NCI-H187 treated with DMSO at 0.1 percent for 48 hours (cell line): ENCODE measurements around the gene GCGR.
"Not testable (repeated sequence)": the region's sequence is repeated elsewhere in the genome, so short reads cannot be mapped to it uniquely, and the experiment has no call there.

ENCODE experiments used
- DNase-seq: peaks from one replicate; lab custom pipeline; 2025; lab: John Stamatoyannopoulos, UW

The GCGR gene

DNA sequence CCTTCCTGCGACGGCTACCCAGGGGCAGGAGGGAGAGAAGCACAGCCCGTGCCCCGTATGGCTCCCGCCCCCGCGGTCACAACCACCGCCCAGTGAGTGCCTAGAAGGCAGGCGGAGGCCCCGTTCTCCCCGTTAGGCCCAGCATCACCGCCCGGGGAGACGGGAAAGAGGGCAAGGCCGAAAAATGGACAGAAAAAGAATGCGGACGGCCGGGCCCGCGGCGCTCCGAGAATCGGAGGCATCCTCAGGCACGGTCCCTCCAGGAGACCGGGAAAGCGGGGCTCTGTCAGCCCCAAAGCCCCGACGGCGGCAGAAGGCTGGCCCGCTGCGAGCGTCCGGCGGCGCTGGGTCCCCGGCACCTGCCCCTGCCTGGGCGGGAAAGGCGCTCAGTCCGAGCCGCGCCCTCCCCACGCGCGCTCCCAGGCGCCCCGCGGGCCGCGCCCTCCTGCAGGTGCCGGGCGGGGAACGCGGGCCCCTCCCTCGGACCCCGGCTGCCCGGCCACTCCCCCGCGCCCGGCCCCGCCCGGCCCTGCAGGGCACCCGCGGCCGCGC lies 28.7 kb downstream of the GCGR start:
- DNase-seq: peak; percentile 62

DNA sequence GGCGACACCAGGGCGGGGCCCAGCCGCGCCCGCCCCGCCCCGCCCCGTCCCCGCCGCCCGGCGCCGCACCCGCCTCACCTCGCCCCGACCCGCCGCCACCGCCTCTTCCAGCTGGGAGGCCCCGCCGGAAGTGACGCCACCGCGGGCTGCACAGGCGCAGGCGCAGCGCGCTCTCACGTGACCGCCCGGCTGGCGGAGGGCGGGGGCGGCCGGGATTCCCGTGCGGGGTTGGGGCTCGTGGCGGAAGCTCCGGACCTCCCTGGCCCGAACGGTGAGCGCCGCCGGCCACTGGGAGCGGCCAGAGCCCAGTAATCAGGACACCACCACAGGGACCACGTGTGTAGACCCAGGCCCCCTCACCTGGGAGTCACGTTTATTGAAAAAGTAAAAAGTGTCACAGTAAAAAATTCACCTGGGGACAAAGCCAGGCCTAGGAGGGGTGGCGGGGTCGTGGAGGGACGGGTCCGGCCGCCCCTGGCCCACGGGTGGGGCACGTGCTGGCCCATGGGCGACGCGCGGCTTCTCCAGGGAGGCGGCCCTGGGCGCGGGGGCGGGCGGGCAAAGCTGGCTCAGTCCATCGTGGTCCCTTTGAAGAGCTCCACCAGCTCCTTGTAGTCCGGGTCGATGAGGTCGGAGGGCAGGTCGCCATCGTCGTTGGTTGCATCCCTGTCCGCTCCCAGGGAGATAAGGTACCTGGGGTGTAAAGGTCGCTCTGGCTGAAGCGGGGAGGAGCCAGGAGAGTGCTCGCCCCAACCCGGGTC lies 29.4 kb downstream of the GCGR start, which contains the start of gene MCRIP1:
TSS of gene MCRIP1 (minus strand) at position 132 of the 761 bp plus-strand sequence. CDS start 8,785 bp downstream, outside the sequence.
- DNase-seq: peak; percentile 62

DNA sequence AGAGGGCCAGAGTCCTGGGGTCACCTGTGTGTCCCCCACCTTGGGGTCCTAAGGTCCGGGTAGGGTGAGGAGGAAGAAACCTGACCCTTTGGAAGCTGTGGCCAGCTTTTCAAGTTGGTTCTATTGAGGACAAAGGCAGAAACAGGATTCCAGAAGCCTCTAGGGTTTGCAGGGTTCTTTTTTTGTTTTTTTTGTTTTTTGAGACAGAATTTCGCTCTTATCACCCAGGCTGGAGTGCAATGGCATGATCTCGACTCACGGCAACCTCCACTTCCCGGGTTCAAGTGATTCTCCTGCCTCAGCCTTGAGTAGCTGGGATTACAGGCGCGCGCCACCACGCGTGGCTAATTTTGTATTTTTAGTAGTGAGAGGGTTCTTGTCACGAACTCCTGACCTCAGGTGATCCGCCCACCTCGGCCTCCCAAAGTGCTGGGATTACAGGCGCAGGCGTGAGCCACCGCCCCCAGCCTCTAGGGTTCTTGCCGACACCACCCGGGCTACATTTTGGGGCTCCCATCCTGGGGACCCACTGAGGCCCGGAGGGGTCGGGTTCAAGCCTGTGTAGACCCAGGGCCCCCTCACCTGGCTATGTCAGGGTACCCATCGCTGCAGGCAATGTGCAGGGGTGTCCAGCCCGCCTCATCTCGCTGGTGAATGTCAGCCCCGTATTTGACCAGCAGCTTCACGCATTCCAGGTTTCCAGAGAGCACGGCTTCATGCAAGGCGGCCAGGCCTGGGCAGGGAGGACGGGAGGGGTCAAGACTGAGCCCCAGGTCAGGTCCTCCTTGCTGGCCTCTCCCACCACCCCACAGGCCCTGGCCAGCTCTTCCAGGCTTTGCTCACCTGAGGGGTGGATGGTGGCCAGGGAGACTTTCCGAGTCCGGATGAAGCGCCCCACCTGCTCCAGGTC lies 30.2 kb downstream of the GCGR start:
- no peak for DNase-seq

DNA sequence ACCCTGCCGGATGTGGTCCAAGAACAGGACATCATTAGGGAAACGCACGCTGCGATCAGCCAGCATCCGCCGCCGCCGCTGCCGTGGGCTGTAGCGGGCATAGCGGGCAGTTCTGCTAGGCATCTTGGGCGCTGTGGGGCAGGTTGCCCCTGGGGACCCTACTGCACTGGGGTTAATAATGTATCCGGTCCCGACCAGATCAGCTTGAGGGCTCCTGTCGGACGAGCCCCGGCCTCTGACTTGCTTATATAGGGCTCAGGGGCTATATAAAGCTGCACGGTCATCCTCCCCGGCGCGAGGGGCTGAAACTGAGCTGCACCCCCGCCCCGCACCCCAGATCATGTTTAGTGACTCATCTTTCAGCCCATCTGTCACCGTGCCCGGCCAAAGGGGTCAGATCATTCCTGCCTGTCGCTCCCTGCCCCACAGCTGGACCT lies 30.9 kb downstream of the GCGR start, which contains the start of gene PPP1R27:
TSS of gene PPP1R27 (minus strand) at position 220 of the 437 bp plus-strand sequence. CDS start at position 123, 97 bp downstream.
- no peak for DNase-seq

DNA sequence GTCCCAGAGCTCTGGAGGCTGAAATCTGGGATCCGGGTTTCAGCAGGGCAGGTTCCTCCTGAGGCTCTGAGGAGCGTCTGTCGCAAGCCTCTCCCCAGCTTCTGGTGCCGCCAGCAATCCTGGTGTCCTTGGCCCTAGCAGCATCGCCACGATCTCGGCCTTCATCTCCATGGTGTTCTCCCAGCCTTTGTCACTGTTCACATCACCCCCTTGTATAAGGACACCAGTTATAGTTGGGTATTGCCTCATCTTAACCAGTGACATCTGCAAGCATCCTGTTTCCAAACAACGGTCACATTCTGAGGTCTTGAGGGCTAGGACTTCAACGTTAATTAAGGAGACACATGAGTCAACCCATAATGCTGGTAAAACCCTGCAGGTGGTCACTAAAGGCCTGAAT lies 33.7 kb downstream of the GCGR start:
- no peak for DNase-seq

DNA sequence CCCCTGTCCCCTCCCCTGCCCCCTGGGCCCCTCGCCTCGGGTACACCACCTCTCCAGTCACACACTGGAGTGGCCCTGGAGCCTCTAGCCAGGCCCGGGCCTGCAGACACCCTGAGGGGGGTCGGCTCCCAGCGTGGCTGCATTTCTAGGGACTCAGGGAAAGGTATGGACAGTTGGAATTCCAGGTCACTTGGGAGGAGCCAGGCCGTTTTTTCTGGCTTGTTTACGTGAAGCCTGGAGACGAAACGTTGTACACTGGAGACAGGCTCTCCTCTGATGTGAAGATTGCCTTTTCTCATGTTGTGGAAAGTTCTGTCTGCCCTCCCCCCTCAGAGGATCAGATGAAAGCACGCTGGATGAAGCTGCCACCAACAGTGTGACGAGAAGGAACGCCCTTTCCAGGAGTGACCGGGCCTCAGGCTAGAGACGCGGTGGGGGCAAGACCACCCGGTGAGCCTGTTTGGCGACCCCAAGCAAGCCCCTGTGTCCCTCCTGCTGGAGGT lies 34.9 kb downstream of the GCGR start:
- DNase-seq: no peak

DNA sequence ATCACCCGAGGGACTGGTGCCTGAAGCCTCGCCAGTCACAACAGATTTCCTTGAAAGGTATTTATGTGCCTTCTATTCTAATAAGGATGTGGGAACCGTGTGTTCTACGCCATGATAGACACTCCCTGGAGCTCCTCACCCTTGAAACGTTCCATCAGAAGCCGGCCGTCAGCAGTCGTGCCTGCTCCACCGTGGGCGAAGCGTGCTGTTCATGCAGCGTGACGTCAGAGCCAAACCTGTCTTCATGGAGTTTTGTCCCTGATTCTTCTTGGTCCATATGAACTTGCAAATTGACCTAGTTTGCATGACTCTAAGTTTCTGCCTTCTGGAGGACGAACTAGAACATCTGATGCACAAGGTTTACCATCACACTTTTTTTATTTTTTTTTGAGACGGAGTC lies 35.4 kb downstream of the GCGR start:
- DNase-seq: no peak

DNA sequence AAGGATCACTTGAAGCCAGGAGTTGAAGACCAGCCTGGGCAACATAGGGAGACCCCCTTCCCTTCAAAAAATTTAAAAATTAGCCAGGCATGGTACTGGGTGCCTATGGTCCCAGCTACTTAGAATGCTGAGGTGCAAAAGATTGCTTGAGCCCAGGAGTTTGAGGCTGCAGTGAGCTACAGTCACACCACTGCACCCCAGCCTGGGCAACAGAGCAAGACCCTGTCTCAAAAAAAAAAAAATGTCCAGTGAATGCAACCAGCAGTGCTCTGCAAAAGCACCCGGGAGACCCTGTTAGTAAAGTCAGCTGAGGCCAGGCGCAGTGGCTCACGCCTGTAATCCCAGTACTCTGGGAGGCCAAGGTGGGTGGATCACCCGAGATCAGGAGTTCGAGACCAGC lies 36.1 kb downstream of the GCGR start:
- not testable (repeated sequence) for DNase-seq

DNA sequence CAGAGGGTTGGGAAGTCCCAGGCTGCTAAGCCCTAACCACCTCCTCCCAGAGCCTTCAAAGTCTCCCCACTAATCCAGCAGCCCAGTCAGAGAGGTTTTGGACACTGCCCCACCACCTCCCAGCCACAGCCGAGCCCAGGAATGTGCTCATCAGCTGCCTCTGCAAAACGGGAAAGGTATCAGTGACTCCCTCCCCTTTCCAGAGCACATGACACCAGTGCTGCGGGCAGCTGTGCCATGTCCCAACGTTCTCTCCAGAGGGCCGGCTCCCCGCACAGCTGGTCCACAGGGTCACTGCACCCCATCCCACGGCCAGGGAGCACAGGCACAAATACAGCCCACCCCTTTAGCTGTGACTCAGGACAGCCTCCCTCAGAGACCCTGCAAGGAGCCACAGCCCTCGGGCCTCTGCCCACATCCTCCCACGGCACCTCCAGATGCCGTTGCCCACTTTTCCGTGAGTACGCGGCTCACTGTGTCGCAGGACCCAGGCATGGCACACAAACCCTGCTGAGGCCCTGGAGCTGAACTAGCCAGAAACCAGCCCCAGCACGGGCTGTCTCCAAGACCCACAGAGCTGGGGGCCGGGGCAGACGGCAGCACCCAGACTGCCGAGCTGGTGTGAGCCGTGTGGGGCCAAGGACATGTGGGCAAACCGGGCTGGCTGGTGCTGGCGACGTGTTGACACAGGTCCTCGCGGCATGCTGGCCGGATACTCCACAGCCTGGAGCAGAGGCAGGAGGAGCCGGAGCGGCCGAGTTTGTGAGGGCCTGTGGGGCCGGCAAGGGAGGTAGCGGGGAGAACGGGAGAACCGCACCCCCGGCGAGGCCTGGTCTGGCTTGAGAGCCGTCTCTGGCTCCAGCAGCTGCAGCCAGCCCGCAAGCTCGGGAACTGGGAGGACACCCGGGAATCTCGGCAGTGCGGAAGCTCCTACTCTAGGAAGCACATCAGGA lies 37.2 kb downstream of the GCGR start:
- no peak for DNase-seq

DNA sequence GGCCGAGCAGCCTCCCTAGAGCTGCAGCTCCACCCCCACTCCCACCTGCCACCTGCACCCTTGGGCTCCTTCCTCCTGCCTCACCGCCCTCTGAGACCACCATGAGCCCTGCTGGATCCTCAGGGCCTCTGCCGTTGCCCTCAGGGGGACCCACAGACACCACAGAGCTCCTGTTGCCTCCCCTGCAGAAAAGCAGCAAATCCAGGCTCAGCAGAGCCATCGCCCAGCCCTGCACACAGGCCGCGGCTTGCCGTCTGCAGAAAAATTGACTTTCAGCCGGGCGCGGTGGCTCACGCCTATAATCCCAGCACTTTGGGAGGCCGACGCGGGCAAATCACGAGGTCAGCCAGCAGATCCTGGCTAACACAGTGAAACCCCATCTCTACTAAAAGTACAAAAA lies 37.9 kb downstream of the GCGR start:
- DNase-seq: no peak

DNA sequence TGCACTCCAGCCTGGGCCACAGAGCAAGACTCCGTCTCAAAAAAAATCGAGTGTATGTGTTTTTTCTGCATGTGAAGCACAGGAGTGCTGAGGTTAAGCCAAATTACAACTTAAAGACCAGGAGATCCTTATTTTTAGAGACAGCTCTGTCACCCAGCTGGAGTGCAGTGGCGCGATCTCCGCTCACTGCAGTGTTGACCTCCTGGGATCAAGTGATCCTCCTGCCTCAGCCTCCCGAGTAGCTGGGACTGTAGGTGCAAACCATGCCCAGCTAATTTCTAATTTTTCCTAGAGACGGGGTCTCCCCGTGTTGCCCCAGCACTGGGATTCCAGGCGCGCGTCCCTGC lies 38.4 kb downstream of the GCGR start:
- DNase-seq: no peak

DNA sequence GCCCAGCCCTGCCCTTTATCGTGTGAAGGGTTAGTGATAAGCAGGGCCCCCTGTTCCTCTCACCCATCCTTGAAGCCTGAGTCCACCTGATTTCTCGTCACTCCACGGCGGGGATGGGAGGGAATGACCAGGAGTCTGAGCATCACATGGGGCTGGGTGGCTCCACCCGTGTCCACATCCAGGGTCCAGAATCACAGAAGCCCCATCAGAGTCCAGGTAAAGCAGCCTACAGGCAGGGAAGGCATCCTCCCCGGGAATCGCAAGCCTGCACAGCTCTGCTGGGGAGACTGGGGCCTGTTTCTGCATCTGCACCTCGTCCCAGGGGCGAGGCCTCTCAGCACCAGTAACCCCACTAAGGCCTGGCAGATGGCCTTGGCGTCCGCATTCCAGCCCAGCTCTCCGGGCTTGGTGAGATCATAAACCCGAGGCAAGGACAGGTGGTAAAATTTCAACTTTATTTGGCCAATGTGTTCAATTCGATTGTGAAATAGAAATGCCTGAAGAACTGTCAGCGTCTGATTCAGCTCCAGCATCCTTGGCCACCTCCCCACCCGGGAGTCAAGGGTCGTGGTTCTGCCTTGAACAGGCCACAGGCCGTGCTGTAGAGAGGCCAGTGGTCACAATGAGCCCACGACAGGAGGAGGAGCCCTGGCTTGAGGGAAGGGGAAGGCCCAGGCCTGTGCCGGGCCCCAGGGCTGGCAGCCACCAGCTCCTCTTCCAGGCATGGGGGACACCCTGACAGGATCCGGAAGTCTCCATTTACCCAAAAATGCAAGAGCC lies 39.0 kb downstream of the GCGR start:
- no peak for DNase-seq

DNA sequence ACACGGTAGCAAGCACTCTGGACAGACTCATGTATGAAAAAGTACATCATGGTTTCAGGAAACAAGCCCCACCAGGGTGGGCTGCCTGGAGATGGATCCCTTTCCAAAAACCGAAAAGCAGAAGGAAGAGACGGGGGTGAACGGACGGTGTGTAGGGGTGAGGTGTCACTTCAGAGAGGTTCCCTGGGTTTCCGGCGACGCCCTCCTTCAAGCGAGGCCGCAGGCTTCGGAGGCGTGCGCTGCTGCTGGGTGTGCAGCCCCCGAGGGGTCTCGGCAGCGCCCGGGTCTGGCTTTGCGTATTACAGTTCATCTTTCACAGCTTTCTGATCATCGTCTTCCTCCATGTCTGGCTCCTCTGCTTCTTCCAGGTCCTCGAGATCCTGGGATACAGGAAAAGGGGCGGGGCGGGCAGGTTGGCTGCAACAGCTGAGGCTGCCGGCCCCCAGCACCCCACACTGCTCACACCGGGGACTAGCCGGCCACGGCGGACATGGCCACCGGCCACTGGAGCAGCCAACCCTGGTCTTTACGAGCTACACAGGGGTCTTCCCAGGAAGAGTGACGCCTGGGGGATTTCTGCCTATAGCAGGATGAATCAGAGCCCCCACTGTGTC lies 39.9 kb downstream of the GCGR start:
- DNase-seq: no peak

DNA sequence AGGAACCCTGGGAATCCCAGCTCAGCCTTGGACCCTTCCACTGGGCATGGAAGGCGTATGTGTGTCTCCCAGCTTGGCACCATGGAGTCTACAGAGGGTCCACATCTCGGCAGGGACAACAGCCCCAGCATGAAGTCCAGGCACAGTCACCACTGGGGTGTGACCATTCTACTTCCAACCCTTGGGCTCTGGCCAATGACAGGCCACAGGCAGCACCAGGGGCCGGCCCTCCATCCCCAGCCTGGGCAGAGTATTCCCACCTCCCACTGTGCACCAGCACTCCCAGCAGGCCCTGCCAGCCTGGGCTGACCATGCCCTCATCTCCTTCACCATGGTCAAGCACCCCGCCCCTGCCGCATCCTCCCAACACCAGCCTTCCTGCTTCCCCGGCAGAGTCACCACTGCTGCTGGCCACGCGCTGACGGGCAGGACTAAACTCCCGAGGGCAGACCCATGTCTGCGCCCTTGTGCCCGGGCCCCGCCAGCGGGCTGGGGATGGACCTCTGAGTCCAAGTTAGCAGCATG lies 40.4 kb downstream of the GCGR start:
- DNase-seq: no peak

DNA sequence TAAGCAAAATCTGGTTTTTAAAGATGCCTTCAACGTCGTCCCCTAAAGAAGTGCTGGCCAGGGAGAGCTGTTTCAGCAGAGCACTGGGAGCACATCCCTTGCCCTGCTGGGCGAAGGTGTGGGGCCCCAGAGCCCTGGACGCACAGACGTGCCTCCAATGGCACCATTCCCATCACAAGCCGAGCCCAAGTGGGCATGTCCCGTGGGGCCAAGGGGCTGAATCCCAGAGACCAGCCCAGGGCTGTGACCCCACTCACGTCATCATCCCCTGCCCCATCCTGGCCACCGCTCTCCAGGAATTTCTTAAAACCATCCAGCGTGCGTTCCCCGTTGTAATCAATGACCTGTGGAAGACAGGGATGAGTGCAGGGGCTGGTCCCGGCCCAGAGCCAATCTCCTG lies 40.9 kb downstream of the GCGR start:
- no peak for DNase-seq

DNA sequence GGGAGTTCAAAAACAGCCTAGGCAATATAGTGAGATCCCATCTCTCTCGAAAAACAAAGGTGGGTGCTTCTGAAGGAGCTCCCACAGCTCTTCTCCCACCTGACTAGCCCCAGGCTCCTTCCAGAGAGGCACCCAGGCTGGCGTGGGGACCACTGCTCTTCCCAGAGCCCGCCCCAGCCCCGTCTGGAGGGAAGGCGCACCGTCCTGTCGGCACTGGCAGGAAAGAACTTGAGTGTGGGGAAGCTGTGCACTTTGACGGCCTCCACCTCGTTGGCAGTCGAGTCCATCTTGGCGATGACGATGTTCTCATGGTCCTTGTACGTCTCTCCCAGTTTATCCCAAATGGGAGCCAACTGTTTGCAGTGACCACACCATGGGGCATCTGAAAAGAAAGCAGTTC lies 41.4 kb downstream of the GCGR start:
- DNase-seq: no peak

DNA sequence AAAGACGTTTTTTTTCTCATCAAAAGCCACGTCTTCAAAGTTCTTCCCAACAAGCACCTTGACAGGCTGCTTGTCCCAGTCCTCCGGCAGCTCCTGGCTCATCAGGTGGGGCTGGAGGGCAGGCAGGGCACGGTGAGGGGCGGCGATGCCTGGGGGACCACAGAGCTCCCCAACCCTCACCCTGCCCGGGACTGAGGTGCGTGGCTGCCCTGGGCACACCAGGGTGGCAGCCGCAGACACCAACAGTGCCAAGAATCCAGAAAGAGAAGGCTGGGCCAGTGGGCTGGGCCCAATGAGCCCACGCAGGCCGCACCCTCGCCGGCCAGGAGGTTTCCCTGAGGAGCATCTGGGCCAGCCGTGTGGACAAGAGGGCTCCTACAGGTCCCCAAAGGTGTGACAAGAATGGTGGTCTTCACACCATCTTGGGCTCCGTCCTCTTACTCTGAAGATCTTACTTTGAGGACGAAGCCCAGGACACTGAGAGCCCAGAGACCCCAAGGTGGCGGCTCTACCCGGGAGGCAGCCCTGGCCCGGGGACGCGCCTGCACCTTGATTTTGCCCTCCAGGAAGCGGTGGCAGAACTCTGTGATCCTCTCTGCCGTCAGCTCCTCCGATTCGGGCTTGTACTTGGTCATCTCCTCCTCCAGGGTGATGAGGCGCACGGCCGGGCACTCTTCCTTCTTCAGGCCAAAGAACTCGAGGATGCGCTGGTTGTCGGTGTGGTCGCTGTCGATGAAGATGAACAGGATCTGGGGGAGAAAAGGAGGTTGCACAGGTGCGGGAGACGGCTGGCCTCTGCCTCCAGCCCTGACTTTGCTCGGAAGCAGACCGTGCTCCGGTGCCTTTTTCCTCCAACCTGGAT lies 42.2 kb downstream of the GCGR start:
- DNase-seq: no peak

DNA sequence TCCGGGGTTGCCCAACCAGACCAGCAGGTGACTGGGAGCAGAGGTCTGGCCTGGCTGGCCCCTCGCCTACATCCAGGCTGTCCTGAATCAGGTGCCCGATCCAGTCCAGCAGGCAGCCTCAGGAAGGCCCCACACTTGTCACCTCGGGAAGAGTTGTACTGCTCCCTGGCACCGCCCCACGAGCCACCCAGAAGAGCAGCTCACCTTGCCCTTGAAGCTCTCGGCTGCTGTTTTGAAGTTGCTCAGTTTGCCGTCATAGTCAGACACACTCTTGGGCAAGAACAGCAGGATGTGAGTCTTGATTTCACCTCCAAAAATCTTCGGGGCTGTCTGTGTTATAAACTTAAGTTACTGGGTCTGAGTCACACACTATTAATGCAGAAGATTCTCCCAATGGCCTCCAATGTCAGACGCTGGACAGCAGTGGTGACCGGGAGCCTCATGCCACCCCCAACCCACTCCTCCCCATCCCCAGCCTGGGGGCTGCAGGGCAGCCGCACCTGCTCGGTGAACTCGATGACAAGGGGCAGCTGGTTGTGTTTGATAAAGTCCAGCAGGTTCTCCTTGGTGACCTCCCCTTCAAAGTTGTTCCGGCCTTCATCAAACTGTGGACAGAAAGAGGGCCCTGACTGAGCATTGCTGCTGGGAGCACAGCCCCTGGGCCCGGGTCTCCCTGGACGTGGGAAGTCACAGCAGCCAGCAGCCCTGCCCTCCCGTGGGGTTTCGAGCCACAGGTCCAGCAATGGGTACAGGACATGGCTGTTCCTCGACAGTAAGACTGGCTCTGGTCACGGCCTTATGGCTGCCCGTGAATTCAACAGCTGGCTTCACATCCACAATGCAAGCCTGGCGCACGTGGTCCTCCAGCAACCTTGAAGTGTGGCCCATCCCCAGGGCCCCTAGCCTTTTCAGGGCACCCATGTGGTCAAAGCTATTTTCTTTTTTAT lies 43.1 kb downstream of the GCGR start:
- DNase-seq: no peak
